Breast epithelium (tissue), 4 donors: ENCODE results near the gene OR14K1. TPM values are rescaled to one million over a fixed set of nuclear protein-coding genes. Genes with fewer than 3 reads are reported as not detected.
"Not testable (repeated sequence)": the region's sequence is repeated elsewhere in the genome, so short reads cannot be mapped to it uniquely, and the experiment has no call there.

Source experiments
- DNase-seq, 2 donors: peaks; one replicate each; pipeline ENCODE4 v3.0.0-alpha.2; 2019; ENCODE audit warnings: low spot score in 2 of 2
- H3K27ac ChIP-seq, 2 donors: fragments of 200-600 bp; sonication (generic) in 1 of 2; one replicate each; pipeline ENCODE4 v1.5.1; 2016 to 2019; ENCODE audit warnings: mild to moderate bottlenecking in 1 of 2
- H3K27me3 ChIP-seq, 2 donors: fragments of 200-600 bp; sonication (generic) in 1 of 2; one replicate each; pipeline versions ENCODE4 v1.5.1 to v1.6.0; 2017 to 2019; ENCODE audit warnings: control low read depth in 1 of 2, mild to moderate bottlenecking in 1 of 2
- H3K36me3 ChIP-seq: fragments of 200-600 bp; one replicate; pipeline ENCODE4 v1.5.1; 2019
- H3K4me1 ChIP-seq, 2 donors: fragments of 200-600 bp; sonication (generic); one replicate each; pipeline ENCODE4 v1.5.1; 2016 to 2019; ENCODE audit warnings: control low read depth in 1 of 2
- H3K4me3 ChIP-seq, 3 donors: fragments of 200-600 bp; sonication (generic); 1 replicate in 2 of 3; 2 replicates in 1 of 3; pipeline ENCODE4 v1.5.1; 2016 to 2019; ENCODE audit warnings: mild to moderate bottlenecking in 3 of 3, moderate library complexity in 2 of 3
- H3K9me3 ChIP-seq, 2 donors: fragments of 200-600 bp; sonication (generic) in 1 of 2; one replicate each; pipeline ENCODE4 v1.5.1; 2016 to 2019; ENCODE audit warnings: control low read depth in 1 of 2
- POLR2A ChIP-seq: fragments of 450-650 bp; IDR thresholded peaks from one replicate; pipeline ENCODE4 v1.6.1; 2016; ENCODE audit warnings: antibody characterized with exemption, mild to moderate bottlenecking, moderate library complexity
- POLR2AphosphoS5 ChIP-seq, 3 donors: sonication (generic); formaldehyde crosslinking; IDR thresholded peaks; one replicate each; pipeline ENCODE4 v1.6.1; 2017; ENCODE audit warnings: antibody characterized with exemption in 3 of 3
- intact Hi-C: fragments of 100-400 bp; cut with DNase I; formaldehyde crosslinking; loops from one replicate; pipeline ENCODE4 v1.15.1; 2023; ENCODE audit warnings: low total_unique reads
- total RNA-seq, 3 donors: library from RNA; depleted of rRNA; stranded (reverse); fragments of >200 nt; gene quantifications; one replicate each; pipeline ENCODE4 v1.1.0, GENCODE V29; 2016
- TF ChIP-seq, protein P1 (sequence below), 3 donors: fragments of 450-650 bp; IDR thresholded peaks; one replicate each; pipeline ENCODE4 v1.5.1; 2016 to 2017; ENCODE audit warnings: antibody characterized with exemption in 3 of 3, mild to moderate bottlenecking in 3 of 3, moderate library complexity in 3 of 3

The OR14K1 gene
- total RNA-seq, 3 donors from 2014 or later = 1.0 to 1.3 TPM; not detected in 1

DNA sequence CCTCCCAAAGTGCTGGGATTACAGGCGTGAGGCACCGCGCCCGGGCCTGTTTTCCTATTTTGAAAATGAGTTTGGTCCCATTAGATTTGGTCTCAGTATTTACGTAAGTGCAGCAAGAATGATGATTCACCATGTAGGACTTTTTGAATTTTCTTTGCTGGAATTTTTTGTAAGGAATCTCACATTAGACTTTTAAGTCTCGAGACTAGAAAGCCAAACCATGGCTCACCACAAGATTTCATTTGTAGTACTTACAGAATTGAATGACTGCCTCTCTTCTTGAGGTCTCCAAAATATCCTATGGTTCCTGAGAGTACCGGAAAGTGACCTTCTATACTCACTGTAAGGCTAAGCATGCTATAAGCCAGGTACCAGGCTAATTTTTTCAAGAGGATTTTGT lies 9.2 kb downstream of the OR14K1 start:
- H3K36me3 ChIP-seq = no peaks in the 10 kb centered on the region
- no peaks in the 10 kb centered on the region for H3K27me3 ChIP-seq
- DNase-seq = no peak
- peaks cover 0 to 22% of the 10 kb centered on the region in 2 donors for H3K9me3 ChIP-seq
- H3K4me1 ChIP-seq = no peaks in the 10 kb centered on the region
- intact Hi-C loops = no loop called here
- TF ChIP-seq, protein P1, sequence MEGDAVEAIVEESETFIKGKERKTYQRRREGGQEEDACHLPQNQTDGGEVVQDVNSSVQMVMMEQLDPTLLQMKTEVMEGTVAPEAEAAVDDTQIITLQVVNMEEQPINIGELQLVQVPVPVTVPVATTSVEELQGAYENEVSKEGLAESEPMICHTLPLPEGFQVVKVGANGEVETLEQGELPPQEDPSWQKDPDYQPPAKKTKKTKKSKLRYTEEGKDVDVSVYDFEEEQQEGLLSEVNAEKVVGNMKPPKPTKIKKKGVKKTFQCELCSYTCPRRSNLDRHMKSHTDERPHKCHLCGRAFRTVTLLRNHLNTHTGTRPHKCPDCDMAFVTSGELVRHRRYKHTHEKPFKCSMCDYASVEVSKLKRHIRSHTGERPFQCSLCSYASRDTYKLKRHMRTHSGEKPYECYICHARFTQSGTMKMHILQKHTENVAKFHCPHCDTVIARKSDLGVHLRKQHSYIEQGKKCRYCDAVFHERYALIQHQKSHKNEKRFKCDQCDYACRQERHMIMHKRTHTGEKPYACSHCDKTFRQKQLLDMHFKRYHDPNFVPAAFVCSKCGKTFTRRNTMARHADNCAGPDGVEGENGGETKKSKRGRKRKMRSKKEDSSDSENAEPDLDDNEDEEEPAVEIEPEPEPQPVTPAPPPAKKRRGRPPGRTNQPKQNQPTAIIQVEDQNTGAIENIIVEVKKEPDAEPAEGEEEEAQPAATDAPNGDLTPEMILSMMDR (IDR thresholded peaks at IDR 0.05) = no peak
- TF ChIP-seq POLR2A = no peak
- no peak for TF ChIP-seq POLR2AphosphoS5 (IDR thresholded peaks at IDR 0.05)
- no peak overlapping the region for H3K4me3 ChIP-seq
- H3K27ac ChIP-seq = no peak overlapping the region

DNA sequence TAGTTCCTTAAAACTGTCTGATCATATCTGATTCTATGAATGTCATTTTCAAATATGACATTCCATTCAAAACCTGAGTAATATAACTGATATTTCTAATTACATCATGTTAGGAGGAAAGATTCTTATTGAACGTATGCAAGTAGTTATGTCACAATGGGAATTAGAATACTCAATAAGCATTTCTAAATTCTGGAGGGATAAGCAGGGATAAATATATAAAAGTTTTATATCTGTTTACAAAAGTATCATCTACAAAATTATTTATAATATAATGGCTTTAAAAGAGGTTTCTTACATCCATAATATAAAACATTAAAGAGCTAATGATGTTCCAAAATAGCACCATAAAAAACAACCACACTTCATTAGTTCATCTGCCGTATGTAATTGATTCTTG lies 9.6 kb downstream of the OR14K1 start, which contains the start of gene OR14A2:
Gene OR14A2 (minus strand): TSS at position 101 of the 400 bp plus-strand sequence.
- H3K36me3 ChIP-seq = no peaks in the 10 kb centered on the region
- no peak within 1 kb of the TSS for H3K27ac ChIP-seq
- no peak for DNase-seq
- intact Hi-C loops = no loop called here
- peaks cover 0 to 22% of the 10 kb centered on the region in 2 donors for H3K9me3 ChIP-seq
- no peaks in the 10 kb centered on the region for H3K4me1 ChIP-seq
- TF ChIP-seq POLR2A = no peak
- TF ChIP-seq, protein P1 (IDR thresholded peaks at IDR 0.05) = no peak
- no peak for TF ChIP-seq POLR2AphosphoS5 (IDR thresholded peaks at IDR 0.05)
- no peak within 1 kb of the TSS for H3K4me3 ChIP-seq
- no peaks in the 10 kb centered on the region for H3K27me3 ChIP-seq

DNA sequence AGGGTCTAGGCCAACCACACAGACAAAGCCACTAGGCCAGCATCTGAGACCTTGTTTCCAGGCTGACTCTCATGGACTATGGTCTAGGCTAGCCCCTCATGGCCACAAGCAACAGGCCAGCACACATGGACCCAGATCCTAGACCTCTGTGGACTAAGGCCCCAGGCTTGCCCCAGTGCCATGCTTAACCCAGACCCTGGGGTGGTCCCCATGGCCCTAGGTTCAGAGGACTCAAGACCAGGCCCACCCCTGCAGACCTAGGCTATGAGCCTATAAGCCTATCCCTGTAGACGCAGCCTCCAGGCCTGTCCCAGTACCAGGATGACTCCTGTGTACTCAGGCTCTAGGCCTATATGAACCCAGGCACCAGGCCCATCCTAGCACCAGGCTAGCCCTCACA lies 11.5 kb downstream of the OR14K1 start:
- no peak overlapping the region for H3K4me3 ChIP-seq
- peaks cover 0 to 22% of the 10 kb centered on the region in 2 donors for H3K9me3 ChIP-seq
- no peaks in the 10 kb centered on the region for H3K36me3 ChIP-seq
- H3K27ac ChIP-seq = no peak overlapping the region
- DNase-seq = no peak
- H3K27me3 ChIP-seq = no peaks in the 10 kb centered on the region
- TF ChIP-seq, protein P1 (IDR thresholded peaks at IDR 0.05) = no peak
- TF ChIP-seq POLR2A (no peak), POLR2AphosphoS5 (IDR thresholded peaks at IDR 0.05) (no peak)
- intact Hi-C loops = no loop called here
- no peaks in the 10 kb centered on the region for H3K4me1 ChIP-seq

DNA sequence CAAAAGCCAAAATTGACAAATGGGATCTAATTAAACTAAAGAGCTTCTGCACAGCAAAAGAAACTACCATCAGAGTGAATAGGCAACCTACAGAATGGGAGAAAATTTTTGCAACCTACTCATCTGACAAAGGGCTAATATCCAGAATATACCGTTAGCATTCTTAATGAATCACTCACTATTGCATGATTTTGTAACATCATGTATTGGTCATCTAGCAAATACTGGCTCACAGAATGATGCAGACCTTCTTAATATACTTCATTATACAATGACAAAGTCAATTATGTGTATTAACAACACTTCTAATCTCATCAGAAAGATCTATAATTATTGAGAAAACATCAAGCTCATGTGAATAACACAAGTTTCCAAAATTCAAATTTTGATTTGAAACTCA lies 15.9 kb downstream of the OR14K1 start:
- H3K27me3 ChIP-seq, H3K27ac ChIP-seq: not testable (repeated sequence)

DNA sequence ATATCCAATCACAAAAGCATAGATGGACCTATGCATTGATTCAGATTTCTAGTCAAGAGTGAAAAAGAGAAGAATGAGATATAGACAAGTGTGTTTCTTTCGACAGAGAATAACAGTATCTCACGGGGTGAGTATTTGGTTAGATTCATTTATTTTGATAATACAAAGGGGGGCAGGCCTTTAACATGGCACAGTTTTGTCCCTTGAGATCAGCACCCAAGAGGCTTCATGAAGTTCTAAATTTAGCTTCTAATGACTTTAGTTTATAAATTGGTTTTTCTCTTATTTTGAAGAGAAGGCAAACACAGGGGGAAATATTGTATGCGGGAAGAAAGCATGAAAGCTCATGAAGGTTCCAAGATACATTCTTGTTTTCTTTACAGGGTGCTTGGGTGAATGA lies 22.0 kb downstream of the OR14K1 start, which contains the start of gene OR1C1:
Gene OR1C1 (minus strand): TSS at position 101 of the 400 bp plus-strand sequence. CDS start 2,150 bp downstream, outside the sequence.
- Histone ChIP-seq H3K4me1 (no peaks in the 10 kb centered on the region), H3K27ac (no peak within 1 kb of the TSS), H3K4me3 (no peak within 1 kb of the TSS), H3K36me3 (no peaks in the 10 kb centered on the region), H3K9me3 (no peaks in the 10 kb centered on the region), H3K27me3 (no peaks in the 10 kb centered on the region)
- TF ChIP-seq, protein P1 (IDR thresholded peaks at IDR 0.05) = no peak
- TF ChIP-seq POLR2AphosphoS5 (IDR thresholded peaks at IDR 0.05) (no peak), POLR2A (no peak)
- intact Hi-C loops = no loop called here
- DNase-seq = no peak

More for the DNA sequence above, 15.9 kb downstream of the OR14K1 start:
- H3K9me3 ChIP-seq = peaks cover 0 to 22% of the 10 kb centered on the region in 2 donors
- H3K4me3 ChIP-seq, H3K36me3 ChIP-seq, DNase-seq, H3K4me1 ChIP-seq, intact Hi-C loops: not testable (repeated sequence)

DNA sequence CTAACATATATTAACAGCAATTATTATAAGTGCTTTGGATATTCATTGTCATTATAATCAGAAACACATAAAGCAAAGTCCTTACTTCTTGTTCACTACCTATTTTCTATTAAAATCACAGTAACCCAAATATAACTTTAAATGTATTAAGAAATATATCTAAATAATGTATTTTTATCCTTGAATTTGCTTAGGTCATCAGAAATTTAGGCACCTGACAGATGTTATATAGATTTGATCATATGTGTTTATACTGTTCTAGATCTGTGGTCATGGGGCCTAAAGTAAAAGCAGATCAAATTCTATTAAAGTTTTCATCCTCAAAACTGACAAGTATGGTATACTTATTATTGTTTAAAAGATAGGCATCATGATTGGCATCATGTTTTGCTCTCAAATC lies 31.2 kb downstream of the OR14K1 start:
- no peak overlapping the region for H3K27ac ChIP-seq
- TF ChIP-seq, protein P1 (IDR thresholded peaks at IDR 0.05) = no peak
- TF ChIP-seq POLR2A (no peak), POLR2AphosphoS5 (IDR thresholded peaks at IDR 0.05) (no peak)
- no peaks in the 10 kb centered on the region for H3K27me3 ChIP-seq
- no peak for DNase-seq
- H3K4me3 ChIP-seq = no peak overlapping the region
- H3K4me1 ChIP-seq = no peaks in the 10 kb centered on the region
- intact Hi-C loops = no loop called here
- peaks cover 0 to 6% of the 10 kb centered on the region in 2 donors for H3K9me3 ChIP-seq
- no peaks in the 10 kb centered on the region for H3K36me3 ChIP-seq
